K562 (cell line): Measurements from ENCODE around the gene GIT2. TPM values are rescaled to one million over a fixed set of nuclear protein-coding genes. Genes with fewer than 3 reads are reported as not detected.

Source experiments
- ATAC-seq: fragments of 200-7000 bp; cut with Tn5 transposase; 3 replicates; pipeline ENCODE4 v1.9.1; 2020; ENCODE audit warnings: moderate library complexity
- BruUV-seq: library from RNA; stranded (reverse); fragments of 400-500 nt; replicated peaks from 2 replicates; lab custom pipeline; 2021; lab: Mats Ljungman, UMichigan
- CTCF ChIA-PET: fragments of 300-600 bp; formaldehyde crosslinking; extraction: SDS; loops from one replicate; lab custom pipeline; 2021; ENCODE audit warnings: low intra/inter-chr PET ratio; lab: Yijun Ruan, JAX
- POLR2A ChIA-PET: fragments of 300-600, 350-650 bp; sonication (Branson Sonifier 250); formaldehyde crosslinking; extraction: SDS; loops from one replicate; lab custom pipeline; 2021; ENCODE audit warnings: antibody characterized with exemption, inconsistent platforms; lab: Yijun Ruan, JAX
- DNase-seq, 4 experiments: peaks; one replicate each; pipeline versions ENCODE4 v3.0.0 to v3.0.0-alpha.2; 2011 to 2018; ENCODE audit warnings: low spot score in 3 of 4, mixed read lengths in 3 of 4; ENCODE audit errors: extremely low read depth in 1 of 4
- FAIRE-seq: peaks from 2 replicates; lab custom pipeline; 2011; peaks lifted over from hg19 to GRCh38; lab: Jason Lieb, UNC
- H2AFZ ChIP-seq: 2 replicates; pipeline ENCODE4 v1.6.0; 2011; ENCODE audit warnings: low read depth, low read length, control low read depth, inconsistent platforms
- H3K27ac ChIP-seq: fragments of 200-600 bp; 3 replicates; pipeline ENCODE4 v1.8.0; 2011; ENCODE audit warnings: low read depth, mild to moderate bottlenecking, control low read depth, inconsistent platforms, low read length, moderate library complexity, mixed read lengths; ENCODE audit errors: extremely low read depth
- H3K27me3 ChIP-seq, 2 experiments: fragments of 300-600 bp in 1 of 2; 2 replicates in 1 of 2; 3 replicates in 1 of 2; pipeline versions ENCODE4 v1.6.0 to v1.8.0; 2011; ENCODE audit warnings: inconsistent platforms in 2 of 2, low read length in 2 of 2, mild to moderate bottlenecking in 1 of 2, mixed read lengths in 1 of 2, moderate library complexity in 1 of 2; ENCODE audit not compliant: control insufficient read depth in 2 of 2, insufficient read depth in 2 of 2
- H3K36me3 ChIP-seq: fragments of 300-600 bp; 3 replicates; pipeline ENCODE4 v1.8.0; 2011; ENCODE audit warnings: mild to moderate bottlenecking, low read length, inconsistent platforms; ENCODE audit not compliant: control insufficient read depth, insufficient read depth
- H3K4me1 ChIP-seq, 2 experiments: fragments of 200-600 bp in 1 of 2; replicated peaks in 1 of 2; 2 replicates in 1 of 2; 3 replicates in 1 of 2; pipeline versions ENCODE4 v1.5.1 to v1.8.0; 2011; ENCODE audit warnings: inconsistent platforms in 2 of 2, low read length in 2 of 2, mild to moderate bottlenecking in 1 of 2, mixed read lengths in 1 of 2, moderate library complexity in 1 of 2; ENCODE audit not compliant: control insufficient read depth in 2 of 2, insufficient read depth in 2 of 2
- H3K4me2 ChIP-seq: 2 replicates; pipeline ENCODE4 v1.6.1; 2011; ENCODE audit warnings: low read length, control low read depth, inconsistent platforms, mixed read lengths; ENCODE audit not compliant: insufficient read depth
- H3K4me3 ChIP-seq: fragments of 200-600 bp; sonication (generic), shearing (Covaris generic); 2 replicates; pipeline ENCODE4 v1.5.1; 2016; ENCODE audit warnings: control low read depth, inconsistent platforms
- H3K79me2 ChIP-seq: fragments of 200-600 bp; 3 replicates; pipeline ENCODE4 v1.8.0; 2011; ENCODE audit warnings: low read length, inconsistent platforms; ENCODE audit not compliant: control insufficient read depth, insufficient read depth
- H3K9ac ChIP-seq, 2 experiments: 2 replicates each; pipeline versions ENCODE4 v1.6.0 to v1.6.1; 2011; ENCODE audit warnings: low read depth in 2 of 2, low read length in 2 of 2, control low read depth in 1 of 2, inconsistent platforms in 1 of 2, mild to moderate bottlenecking in 1 of 2, mixed read lengths in 1 of 2; ENCODE audit not compliant: insufficient read depth in 1 of 2
- H3K9me1 ChIP-seq: one replicate; pipeline ENCODE4 v1.6.0; 2011; ENCODE audit warnings: inconsistent platforms, mild to moderate bottlenecking, low read length, moderate library complexity; ENCODE audit not compliant: control insufficient read depth, insufficient read depth
- H3K9me3 ChIP-seq: replicated peaks from 2 replicates; pipeline ENCODE4 v1.5.1; 2011; ENCODE audit warnings: low read depth, low read length, inconsistent platforms; ENCODE audit not compliant: control insufficient read depth, insufficient read depth
- H4K20me1 ChIP-seq: replicated peaks from 2 replicates; pipeline ENCODE4 v1.6.1; 2011; ENCODE audit warnings: low read length, inconsistent platforms, mixed read lengths; ENCODE audit not compliant: control insufficient read depth, insufficient read depth
- ARID1B ChIP-seq: fragments of 450-650 bp; IDR thresholded peaks from 2 replicates; pipeline ENCODE4 v1.6.1; 2016; ENCODE audit warnings: antibody characterized with exemption, mild to moderate bottlenecking, inconsistent platforms
- CBX1 ChIP-seq: sonication (generic); IDR thresholded peaks from 2 replicates; pipeline ENCODE4 v1.6.1; 2016; ENCODE audit warnings: antibody characterized with exemption, low read depth, mild to moderate bottlenecking
- CREB3L1 ChIP-seq: fragments of 450-650 bp; IDR thresholded peaks from 2 replicates; pipeline ENCODE4 v1.6.1; 2014; ENCODE audit warnings: low read depth, mild to moderate bottlenecking, moderate library complexity, borderline replicate concordance
- GTF2B ChIP-seq: IDR thresholded peaks from 2 replicates; pipeline ENCODE4 v1.6.1; 2011; ENCODE audit not compliant: insufficient read length; ENCODE audit errors: extremely low read depth
- HMG20A ChIP-seq: fragments of 450-650 bp; formaldehyde crosslinking; conservative IDR thresholded peaks from 2 replicates; pipeline ENCODE4 v1.4.0; 2020; ENCODE audit warnings: mild to moderate bottlenecking, mixed read lengths
- IFI16 ChIP-seq: fragments of 250-450 bp; sonication (Bioruptor Pico); IDR thresholded peaks from 2 replicates; pipeline ENCODE4 v2.1.2; 2022; ENCODE audit warnings: mild to moderate bottlenecking, inconsistent platforms
- MTA1 ChIP-seq: fragments of 450-650 bp; IDR thresholded peaks from 2 replicates; pipeline ENCODE4 v1.6.1; 2017; ENCODE audit warnings: borderline replicate concordance
- POLR3G ChIP-seq: IDR thresholded peaks from 2 replicates; pipeline ENCODE4 v1.6.1; 2011; ENCODE audit not compliant: insufficient read length, insufficient replicate concordance; ENCODE audit errors: extremely low read depth
- RFX5 ChIP-seq: IDR thresholded peaks from 2 replicates; pipeline ENCODE4 v1.6.1; 2011; ENCODE audit warnings: low read depth, mild to moderate bottlenecking, improper control_type of control experiment, low read length
- SREBF2 ChIP-seq: sonication (generic); formaldehyde crosslinking; IDR thresholded peaks from 2 replicates; pipeline ENCODE4 v1.4.0; 2020; ENCODE audit warnings: mild to moderate bottlenecking, missing genetic modification reagents
- STAG1 ChIP-seq: sonication (generic); formaldehyde crosslinking; IDR thresholded peaks from 2 replicates; pipeline ENCODE4 v1.5.0; 2020; ENCODE audit warnings: missing genetic modification reagents, borderline replicate concordance
- TAL1 ChIP-seq: fragments of 450-650 bp; IDR thresholded peaks from 2 replicates; pipeline ENCODE4 v1.6.1; 2016; ENCODE audit warnings: mild to moderate bottlenecking
- TEAD1 ChIP-seq, 2 experiments: fragments of 450-650 bp in 1 of 2; sonication (generic) in 1 of 2; formaldehyde crosslinking; IDR thresholded peaks; 2 replicates each; pipeline versions ENCODE4 v1.4.0 to v1.8.0; 2020 to 2022; ENCODE audit warnings: mild to moderate bottlenecking in 2 of 2, missing genetic modification reagents in 1 of 2
- ZBTB5 ChIP-seq: fragments of 450-650 bp; IDR thresholded peaks from 2 replicates; pipeline ENCODE4 v1.6.1; 2017; ENCODE audit warnings: antibody characterized with exemption
- ZNF354B ChIP-seq: fragments of 250-450 bp; sonication (Bioruptor Pico); IDR thresholded peaks from 2 replicates; pipeline ENCODE4 v1.4.0; 2020
- in situ Hi-C: fragments of 300-500 bp; cut with MboI; formaldehyde crosslinking; loops from 4 replicates; pipeline ENCODE4 v1.15.0; 2018; ENCODE audit warnings: inconsistent platforms, mixed read lengths
- intact Hi-C: fragments of 100-400 bp; cut with micrococcal nuclease; formaldehyde crosslinking; loops from 2 replicates; pipeline ENCODE4 v1.14.2; 2022
- polyA plus RNA-seq, 8 experiments: library from polyadenylated mRNA; depleted of rRNA in 4 of 8; stranded (reverse) in 5 of 8; unstranded in 3 of 8; fragments of >200 nt; fragmentation: Nextera tagmentation in 2 of 8; fragmentation: Illumina TruSeq in 1 of 8; extraction: Ambion mirVana in 2 of 8; extraction: Trizol in 1 of 8; gene quantifications; 2 replicates each; pipeline versions ENCODE4 v1.2.1 to v1.2.3, GENCODE V29; 2011 to 2014; ENCODE audit warnings: inconsistent platforms in 1 of 8, missing spikeins in 1 of 8
- total RNA-seq, 7 experiments: library from RNA; depleted of rRNA in 6 of 7; stranded (reverse); fragments of >200 nt in 6 of 7; fragmentation: Illumina TruSeq in 2 of 7; extraction: Trizol in 2 of 7; gene quantifications; 2 replicates each; pipeline versions ENCODE4 v1.2.1 to v1.2.3, GENCODE V29; 2011 to 2021; ENCODE audit warnings: low replicate concordance in 1 of 7

The GIT2 gene
- total and polyA plus RNA-seq, 9 of the 15 experiments (the other 6 are each of a cell fraction or from before 2014, with no cell fraction given) = 4.0 to 30.4 (median 23.5) TPM

GRCh38 chr12:109950625-109951024 is 45.5 kb downstream of the GIT2 start:
- no TSS peak for BruUV-seq
- CTCF ChIA-PET = no interaction called here
- no peak overlapping the region for H3K4me2 ChIP-seq

More at GRCh38 chr12:109950625-109951024, 45.5 kb downstream of the GIT2 start:
- FAIRE-seq (no peak), ATAC-seq (no peak), DNase-seq (no peak)
- no peak overlapping the region for H3K9ac ChIP-seq
- no peaks in the 10 kb centered on the region for H3K4me1 ChIP-seq
- H2AFZ ChIP-seq = no peak overlapping the region
- no peaks in the 10 kb centered on the region for H3K9me1 ChIP-seq
- in situ Hi-C loops = no loop called here
- no peak overlapping the region for H3K4me3 ChIP-seq
- no peak for TF ChIP-seq ZNF354B (CRISPR knock-in tag)
- TF ChIP-seq SREBF2 = no peak
- no peak for TF ChIP-seq TEAD1 (CRISPR knock-in tag; IDR thresholded peaks at IDR 0.05)
- TF ChIP-seq RFX5 = no peak
- TF ChIP-seq ZBTB5 = no peak
- TF ChIP-seq CREB3L1 = no peak
- TF ChIP-seq CBX1 = no peak
- TF ChIP-seq TAL1 = no peak
- TF ChIP-seq IFI16 = no peak
- no peak for TF ChIP-seq MTA1
- TF ChIP-seq GTF2B = no peak
- TF ChIP-seq HMG20A (CRISPR knock-in tag) = no peak
- TF ChIP-seq POLR3G = no peak
- TF ChIP-seq ARID1B = no peak
- TF ChIP-seq STAG1 = no peak
- no peaks in the 10 kb centered on the region for H3K9me3 ChIP-seq
- no peaks in the 10 kb centered on the region for H4K20me1 ChIP-seq
- POLR2A ChIA-PET = interaction anchor here (0.6 to 1.0 kb wide), 2 partner anchors 17 to 39 kb away, joined by 3 read pairs; no protein-coding TSS in a partner anchor
- H3K27ac ChIP-seq = no peak overlapping the region
- intact Hi-C loops = no loop called here
- no peaks in the 10 kb centered on the region for H3K79me2 ChIP-seq
- H3K27me3 ChIP-seq = no peaks in the 10 kb centered on the region
- H3K36me3 ChIP-seq = peaks cover 67% of the 10 kb centered on the region
